HG03575 (cell line): ENCODE data around the gene UBN1.

Source experiments
- ATAC-seq: cut with Tn5 transposase; IDR thresholded peaks from one replicate; pipeline ENCODE4 v1.9.1; 2021; ENCODE audit not compliant: unreplicated experiment, insufficient number of reproducible peaks, low FRiP score; ENCODE audit errors: extremely low read depth

The UBN1 gene, protein sequence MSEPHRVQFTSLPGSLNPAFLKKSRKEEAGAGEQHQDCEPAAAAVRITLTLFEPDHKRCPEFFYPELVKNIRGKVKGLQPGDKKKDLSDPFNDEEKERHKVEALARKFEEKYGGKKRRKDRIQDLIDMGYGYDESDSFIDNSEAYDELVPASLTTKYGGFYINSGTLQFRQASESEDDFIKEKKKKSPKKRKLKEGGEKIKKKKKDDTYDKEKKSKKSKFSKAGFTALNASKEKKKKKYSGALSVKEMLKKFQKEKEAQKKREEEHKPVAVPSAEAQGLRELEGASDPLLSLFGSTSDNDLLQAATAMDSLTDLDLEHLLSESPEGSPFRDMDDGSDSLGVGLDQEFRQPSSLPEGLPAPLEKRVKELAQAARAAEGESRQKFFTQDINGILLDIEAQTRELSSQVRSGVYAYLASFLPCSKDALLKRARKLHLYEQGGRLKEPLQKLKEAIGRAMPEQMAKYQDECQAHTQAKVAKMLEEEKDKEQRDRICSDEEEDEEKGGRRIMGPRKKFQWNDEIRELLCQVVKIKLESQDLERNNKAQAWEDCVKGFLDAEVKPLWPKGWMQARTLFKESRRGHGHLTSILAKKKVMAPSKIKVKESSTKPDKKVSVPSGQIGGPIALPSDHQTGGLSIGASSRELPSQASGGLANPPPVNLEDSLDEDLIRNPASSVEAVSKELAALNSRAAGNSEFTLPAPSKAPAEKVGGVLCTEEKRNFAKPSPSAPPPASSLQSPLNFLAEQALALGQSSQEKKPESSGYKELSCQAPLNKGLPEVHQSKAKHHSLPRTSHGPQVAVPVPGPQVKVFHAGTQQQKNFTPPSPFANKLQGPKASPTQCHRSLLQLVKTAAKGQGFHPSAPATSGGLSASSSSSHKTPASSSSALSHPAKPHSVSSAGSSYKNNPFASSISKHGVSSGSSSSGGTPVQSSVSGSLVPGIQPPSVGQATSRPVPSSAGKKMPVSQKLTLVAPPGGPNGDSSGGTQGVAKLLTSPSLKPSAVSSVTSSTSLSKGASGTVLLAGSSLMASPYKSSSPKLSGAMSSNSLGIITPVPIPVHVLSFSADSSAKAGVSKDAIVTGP (N-terminal part only)

DNA sequence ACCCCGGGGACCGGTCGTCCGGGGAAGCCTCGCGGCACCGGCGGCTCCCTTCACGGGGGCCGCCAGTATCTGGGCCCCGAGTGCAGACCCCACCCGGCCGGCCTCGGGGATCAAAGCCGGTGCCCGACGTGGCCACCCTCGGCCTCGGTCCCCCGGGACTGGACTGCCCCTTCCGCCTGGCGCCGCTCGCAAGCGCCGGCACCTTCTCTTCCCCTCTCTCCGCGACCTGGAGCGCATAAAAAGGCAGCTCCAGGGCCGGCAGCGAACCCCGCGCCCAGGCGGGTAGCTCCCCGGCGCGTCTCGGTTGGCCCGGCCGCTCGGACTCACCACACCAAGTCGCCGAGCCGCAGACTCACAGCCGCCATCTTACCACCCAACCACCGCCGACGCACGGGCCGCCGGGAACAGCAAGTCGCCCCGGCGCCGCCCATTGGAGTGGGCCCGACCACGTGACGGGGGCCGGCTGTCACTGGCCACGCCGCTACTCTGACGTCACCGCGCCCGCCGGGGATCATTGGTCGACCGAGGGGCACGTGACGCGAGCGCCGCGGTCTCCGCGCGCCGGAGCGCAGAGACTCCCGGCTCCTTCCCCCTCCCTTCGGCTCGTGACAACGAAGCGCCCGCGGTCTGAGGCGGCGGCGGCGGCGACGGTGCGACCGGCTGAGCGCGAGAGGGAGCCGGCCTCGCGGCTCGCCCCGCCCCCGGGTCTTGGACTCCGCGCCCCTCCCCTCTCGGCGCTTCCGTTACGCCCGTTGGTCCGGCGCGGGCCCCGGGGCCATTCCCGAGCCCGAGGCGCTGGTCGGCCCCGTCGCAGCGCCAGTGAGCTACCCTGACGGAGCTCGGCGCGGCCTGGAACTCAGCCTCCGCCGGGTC lies at the start of gene UBN1, which contains the start of gene GLYR1:
Gene UBN1 (plus strand): TSS at position 581 of the 873 bp plus-strand sequence. CDS start 5,437 bp downstream, outside the sequence.
Gene GLYR1 (minus strand): TSS at position 388 of the 873 bp plus-strand sequence. CDS start 23 bp downstream, at position 365.
- peak; percentile 45 for ATAC-seq

DNA sequence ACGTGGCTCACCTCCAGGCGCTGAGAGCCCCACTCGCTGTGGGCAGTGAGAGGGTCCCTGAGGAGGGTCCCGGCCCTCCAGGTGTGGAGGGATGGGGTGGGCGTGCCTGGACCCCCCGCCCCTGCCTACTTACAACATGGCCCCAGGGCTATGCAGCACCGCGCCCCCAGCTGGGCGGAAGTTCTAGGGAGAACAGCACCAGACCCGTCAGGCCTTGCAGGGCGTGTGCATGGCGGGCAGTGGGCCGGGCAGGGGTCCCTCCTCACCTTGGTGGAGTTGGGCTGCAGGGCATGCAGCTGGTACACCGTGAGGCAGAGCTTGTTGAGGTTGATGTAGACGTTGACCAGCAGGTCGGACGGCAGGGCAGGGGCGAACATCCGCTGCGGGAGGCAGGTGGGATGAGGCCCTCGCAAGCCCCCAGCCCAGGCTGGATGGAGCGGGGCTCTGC lies 49.5 kb upstream of the UBN1 start:
- ATAC-seq = no peak

DNA sequence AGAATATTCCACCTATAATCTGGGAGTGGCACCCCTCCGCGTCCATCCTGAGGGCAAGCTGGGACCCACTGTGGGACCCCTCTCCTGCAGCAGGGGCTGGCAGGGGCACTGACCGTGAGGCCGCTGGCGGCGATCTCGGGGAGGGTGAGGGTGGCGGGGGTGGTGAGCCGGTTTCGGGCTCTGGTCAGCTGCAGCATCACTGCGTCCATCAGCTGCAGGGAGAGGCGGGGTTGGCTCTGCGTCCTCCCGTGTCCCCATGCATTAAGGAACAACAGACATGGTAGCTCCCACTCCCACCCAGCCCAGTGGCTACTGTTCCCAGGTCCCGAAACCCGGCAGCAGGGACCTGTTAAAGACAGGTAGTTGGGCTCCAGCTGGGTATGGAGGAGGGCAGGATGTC lies 48.8 kb upstream of the UBN1 start:
- no peak for ATAC-seq

DNA sequence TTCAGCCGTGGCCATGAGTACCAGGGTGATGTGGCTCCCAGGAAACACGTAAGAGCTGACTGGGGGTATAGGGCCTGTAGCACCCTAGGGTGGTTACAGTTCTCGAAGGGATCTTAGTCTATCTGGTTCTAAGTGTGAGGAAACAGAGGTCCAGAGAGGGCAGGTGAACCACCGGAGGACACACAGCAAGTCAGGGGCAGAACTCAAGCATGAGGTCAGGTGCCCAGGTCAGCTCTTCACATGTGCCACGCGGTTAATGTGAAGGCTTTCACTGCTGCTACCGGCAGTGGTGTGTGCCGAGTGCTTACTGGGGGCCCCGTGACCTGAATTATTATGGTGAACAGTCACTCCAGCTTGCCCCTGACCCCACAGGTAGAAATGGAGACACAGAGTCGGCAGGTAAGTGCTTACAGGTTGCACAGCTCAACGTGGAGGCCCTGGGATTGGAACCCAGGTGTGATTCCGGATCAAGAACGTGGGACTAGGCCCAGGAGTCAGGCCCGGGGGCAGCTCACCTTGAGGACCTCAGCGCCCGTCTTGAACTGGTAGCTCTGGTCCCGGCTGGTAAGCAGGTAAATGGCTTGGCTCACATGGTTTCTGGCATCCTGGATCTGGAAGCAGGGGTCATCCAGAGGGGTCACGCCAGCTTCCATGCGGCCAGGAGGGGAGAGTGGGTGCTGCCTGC lies 48.0 kb upstream of the UBN1 start:
- no peak for ATAC-seq

DNA sequence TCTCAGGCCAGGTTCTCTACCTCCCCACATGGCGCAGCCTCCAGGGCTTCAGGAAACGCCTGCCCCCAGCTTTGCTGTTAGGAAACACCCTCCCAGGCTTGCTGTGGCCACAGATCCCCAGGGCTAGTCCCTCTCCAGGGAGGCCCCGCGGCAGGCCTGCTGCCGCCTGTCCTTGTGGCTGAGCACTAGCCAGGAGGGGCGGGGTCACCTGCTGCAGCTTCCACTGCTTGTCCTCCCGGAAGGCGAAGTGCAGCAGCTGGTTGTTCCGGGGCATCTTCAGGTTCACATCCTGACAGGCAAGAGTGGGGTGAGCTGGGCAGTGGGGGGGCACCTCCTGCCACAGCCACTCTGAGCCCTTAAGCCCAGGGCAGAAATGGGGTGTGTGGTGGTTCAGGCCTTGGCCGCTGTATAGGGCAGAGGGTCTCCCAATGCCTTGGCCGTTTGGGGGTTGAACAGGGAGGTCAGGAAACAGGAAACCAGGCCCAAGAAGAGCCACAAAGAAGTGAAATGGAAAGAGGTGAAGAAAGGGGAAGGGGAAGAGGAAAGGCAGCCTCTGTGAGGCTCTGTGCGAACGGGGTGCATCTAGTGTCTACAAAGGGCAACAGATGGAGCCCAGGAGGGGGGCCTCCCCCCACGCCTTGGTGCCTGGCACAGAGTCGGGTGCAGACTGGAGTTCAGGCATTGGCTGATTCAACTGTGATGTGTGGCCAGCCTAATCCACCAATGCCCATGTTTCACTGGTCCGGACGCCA lies 46.8 kb upstream of the UBN1 start:
- ATAC-seq = no peak

DNA sequence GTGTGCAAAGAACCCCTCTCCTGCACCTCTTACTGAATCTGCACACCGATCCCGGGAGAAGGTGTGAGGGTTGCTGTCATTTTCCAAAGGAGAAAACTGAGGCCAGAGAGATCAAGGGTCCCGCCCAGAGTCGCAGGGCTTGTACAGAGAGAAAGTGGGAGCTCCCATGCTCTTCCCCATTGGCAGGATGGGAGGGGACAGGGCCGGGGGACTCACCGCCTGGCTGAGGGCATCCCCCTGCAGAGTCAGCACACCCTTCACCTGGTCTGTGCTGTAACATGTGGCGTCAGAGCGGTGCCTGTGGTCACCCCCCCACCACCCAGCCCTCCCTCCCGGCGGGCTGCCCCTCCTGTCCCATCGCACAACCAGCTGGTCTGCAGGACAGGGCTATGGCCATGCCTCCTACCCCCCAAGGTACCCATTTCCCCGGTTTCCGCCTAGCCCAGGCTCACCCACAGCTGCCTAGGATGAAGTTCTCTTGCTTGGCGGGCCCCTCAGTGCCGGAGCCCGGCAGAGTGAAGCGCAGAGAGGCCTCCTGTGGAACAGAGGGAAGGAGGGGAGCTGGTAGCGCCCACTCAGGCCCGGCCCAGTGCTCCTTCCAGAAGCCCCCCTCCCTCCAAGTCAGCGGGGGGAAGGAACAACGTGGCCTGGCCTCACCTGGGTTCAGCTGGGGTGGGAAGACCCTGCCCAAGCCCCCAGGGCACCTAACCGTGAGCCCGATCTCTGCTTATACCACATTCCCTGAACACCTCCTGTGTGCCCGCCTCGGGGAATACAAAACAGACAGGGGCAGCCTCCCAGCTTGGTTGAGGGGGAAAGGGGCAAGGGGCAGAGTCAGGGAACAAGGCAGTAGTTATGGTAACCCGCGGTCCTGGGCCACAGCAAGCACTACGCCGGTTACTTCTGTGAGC lies 46.0 kb upstream of the UBN1 start:
- ATAC-seq = no peak

DNA sequence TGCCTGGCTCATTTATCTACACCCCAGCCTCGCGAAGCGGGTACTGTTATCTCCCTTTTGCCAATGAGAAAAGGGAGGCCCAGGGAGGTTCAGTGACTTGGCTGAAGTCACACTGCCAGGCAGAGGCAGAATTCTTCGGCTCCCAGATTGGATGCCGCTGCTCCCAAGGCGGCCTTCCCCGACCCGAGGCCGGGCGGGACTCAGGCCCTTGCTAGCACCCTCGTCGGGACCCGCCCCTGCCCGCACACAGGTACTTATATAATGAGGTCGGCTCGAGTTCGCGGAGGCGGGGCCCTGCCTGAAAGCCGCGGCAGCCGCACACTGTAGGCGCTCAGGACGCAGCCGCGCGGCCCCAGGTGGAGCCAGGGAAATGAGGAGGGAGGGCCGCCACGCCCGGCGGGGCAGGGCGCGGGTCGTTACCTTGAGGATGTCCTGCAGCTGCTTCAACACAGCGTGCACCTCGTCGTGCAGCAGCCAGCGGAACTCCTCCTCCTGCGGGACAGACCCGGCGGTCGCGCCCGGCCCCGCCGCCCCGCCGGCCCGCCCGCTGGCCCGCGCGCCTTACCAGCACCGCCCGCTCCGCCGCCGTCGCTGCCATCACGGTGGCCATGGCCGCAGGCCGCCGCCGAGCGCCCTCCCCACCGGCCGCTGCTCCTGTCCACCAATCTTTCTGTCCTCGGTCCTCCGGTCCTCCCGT lies 45.2 kb upstream of the UBN1 start, which contains the start of gene ROGDI:
Gene ROGDI (minus strand): TSS at position 672 of the 697 bp plus-strand sequence. CDS start 62 bp downstream, at position 610.
- ATAC-seq = peak; percentile 27

DNA sequence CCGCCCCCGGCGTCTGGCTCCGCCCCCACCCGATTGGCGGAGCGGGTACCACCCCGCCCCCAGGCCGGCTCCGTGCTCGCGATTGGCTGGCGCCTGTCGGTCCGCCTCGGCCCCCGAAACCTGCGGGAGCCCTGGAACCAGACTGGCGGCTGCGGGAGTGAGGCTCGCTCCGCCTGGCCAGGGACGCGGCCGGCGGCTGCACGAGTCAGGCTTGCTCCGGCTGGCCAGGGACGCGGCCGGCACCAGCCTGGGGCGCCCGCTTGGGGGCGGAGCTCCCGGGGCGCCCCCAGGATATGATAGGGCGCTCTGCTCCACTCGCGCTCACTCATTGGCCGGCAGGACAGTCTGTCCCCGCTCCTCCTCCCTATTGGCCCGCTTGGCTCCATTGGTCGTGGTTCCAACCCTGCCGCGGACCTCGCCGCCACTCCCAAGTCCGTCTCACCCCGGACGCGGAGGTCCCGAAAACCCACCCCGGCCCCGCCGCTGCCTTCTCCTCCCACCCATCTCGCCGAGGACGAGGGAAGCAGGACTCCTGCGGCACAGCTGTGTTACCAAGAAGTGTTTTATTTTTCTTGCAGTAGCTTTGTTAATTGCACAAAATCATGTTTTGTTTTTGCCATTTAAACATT lies 44.5 kb upstream of the UBN1 start:
- peak; percentile 65 for ATAC-seq

DNA sequence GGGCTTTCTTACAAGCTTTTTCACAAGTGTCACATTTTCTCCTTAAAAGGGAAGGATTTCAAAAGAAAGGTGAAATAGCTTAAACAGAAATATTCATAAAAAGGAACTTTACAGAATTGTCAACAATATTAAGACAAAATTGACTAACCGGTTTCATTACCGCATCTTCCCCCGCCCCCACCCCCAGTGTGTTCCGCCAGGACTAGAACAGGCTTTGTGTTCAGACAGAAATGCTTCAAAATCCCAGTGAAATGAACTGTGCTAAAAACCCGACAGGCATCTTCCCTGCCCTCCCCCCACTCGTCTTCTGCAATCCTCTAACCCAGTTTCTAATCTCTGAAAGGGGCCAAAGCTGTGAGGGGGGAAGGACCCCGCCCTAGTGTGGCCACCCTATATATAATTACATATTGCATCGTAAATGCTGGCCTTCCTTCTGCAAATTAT lies 43.9 kb upstream of the UBN1 start:
- ATAC-seq = no peak

DNA sequence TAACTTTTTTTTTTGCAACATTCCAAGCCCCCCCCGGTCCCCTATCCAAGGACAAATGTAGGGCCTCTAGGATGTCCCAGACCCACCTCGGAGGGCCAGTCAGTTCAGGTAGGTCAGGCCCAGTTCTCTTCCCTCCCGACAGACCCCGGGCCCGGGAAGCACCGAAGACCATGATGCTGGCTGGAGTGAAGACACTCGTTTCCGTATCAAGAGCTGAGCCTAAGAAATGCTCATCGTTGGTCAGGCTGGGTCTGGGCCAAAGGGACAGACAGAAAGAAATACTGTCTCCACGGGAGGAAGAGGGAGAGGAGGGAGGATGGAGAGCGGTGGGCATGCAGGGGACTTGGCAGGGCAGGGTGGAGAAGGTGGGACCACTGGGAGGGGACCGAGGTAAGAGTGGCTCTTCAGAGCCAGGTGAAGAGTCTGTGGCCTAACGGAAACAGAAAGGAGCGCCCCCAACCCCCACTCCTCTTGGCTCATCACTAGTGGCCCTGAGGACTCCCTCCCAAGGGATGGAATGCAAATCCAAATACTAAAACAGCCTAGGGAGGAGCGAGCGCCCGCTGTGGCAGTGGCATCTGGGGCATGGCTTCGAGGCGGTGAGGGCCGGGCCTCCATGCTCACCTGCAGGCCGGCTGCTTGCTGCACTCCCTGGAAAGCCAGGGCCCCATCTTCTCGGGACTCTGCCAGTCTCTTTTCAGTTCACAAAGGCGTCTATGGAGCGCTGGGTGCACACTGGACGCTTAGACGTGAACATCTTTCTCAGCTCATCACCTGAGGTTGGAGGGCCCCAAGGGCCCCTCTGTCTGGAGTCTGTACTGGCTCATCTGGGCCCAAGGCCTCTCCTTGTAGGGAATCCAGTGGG lies 43.2 kb upstream of the UBN1 start:
- no peak for ATAC-seq

DNA sequence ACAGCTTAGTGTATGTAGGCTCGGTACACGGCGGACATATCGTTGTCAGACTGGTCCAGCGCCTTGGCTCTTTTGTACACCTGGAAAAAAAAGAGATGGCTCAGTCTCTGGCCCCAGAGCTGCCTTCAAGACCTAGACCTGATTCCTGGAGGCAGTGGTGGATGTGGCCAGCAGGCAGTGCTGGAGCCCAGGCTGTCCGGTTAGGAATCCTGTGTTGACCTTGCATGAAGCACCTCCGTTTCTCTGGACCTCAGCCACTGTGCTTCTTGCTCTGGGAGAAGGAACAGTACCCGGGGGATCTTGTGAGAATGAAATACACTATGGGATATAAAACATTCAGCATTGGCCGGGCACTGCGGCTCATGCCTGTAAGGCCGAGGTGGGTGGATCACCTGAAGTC lies 42.0 kb upstream of the UBN1 start:
- ATAC-seq = no peak

DNA sequence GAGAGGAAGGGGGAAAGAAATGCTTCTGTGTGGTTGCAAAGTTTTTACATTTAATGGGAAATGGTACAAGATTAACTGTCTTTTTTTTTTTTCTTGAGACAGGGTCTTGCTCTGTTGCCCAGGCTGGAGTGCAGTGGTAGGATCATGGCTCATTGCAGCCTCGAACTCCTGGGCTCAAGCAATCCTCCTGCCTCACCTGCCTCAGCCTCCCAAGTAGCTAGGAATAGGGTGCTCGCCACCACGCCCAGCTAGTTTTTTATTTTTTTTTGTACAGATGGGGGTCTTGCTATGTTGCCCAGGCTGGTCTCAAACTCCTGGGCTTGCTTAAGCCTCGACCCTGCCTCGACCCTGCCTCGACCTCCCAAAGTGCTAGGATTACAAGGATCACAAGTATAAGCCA lies 41.0 kb upstream of the UBN1 start:
- no peak for ATAC-seq

DNA sequence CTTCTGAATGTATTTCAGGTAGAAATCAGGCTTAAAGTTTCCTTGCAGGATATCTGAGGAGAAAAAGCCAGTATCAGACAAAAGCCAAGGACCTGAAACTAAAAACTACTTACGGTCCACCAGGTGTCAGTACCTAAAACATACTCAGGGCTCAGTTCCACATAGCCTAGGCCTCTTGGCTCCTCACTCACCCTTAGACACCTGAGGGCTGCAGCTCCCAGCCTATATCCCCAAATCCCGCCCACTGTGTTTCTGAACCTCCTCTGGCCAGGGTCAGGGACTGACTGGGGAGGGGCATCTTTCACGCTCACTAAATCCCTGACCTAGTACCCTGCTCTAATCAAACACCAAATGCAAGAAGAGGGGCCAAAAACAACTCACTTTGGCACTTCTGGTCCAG lies 36.0 kb upstream of the UBN1 start:
- ATAC-seq = no peak

DNA sequence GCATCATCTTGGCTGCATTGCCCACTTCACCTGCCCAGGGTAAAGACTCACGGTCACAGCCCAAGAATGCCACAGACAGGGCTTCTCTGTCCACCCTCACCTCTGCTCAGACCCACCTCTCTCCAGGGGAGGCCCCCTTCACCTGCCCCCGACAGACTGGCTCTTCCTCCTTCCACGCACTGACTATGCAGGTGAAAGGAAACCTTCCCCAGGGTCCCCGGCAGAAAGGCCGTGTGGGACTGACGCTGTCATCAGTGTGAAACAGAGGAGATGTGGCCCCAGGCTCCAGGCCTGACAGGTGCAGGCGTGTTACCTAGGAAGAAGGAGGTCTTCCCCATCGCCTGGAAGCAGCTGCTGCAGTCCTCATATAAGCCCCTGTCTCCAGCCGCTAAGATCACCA lies 35.5 kb upstream of the UBN1 start:
- no peak for ATAC-seq
